ENCODE results near the gene ZBTB18.

ZBTB18 gene

GRCh38 chr1:244082969-244083368 lies 31.9 kb downstream of the ZBTB18 start:
- no peak for FAIRE-seq
- DNase-seq (ENCODE audit: insufficient read length, low spot score) = no peak
- TF ChIP-seq POLR2AphosphoS5 (IDR thresholded peaks at IDR 0.05; ENCODE audit: low read depth, low read length) (no peak), PAX5 (IDR thresholded peaks at IDR 0.05; ENCODE audit: insufficient read depth, low read length, severe bottlenecking) (no peak), POLR2A (IDR thresholded peaks at IDR 0.05; ENCODE audit: low read depth, low read length) (no peak), TAF1 (IDR thresholded peaks at IDR 0.05; ENCODE audit: low read depth, low read length) (no peak), POU2F2 (IDR thresholded peaks at IDR 0.05; ENCODE audit: low read depth, low read length) (no peak), SPI1 (IDR thresholded peaks at IDR 0.05; ENCODE audit: low read depth, low read length) (no peak)

DNA sequence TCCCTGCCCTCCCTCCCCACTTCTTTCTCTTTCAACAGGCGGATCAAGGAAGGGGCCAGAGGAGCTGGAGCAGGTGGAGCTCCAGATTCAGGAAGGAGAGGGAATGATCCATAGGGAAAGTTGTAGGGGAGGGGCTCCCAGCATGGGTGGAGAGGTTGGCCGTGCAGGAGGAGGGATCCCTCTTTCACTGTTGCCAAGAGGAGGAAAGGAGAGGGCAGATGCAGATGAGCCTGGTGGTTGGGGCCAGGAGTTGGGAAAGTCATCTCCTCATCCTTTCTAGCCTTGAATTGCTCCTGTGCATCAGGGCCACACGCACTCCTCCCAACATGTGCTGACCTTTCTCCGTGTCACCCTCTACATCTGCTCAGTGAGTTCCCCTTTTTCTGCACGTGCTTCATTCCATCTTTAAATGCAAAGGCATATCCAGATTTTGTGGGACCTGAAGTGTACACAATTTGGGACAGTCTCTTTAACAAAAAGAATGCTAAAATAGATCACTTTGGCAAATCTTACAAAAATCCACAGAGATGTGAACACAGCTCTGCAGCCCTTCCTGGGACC lies 32.4 kb downstream of the ZBTB18 start:
- no peak for FAIRE-seq
- DNase-seq (ENCODE audit: insufficient read length, low spot score) = no peak
- no peak for TF ChIP-seq SPI1 (IDR thresholded peaks at IDR 0.05; ENCODE audit: low read depth, low read length)
- no peak for TF ChIP-seq TAF1 (IDR thresholded peaks at IDR 0.05; ENCODE audit: low read depth, low read length)
- no peak for TF ChIP-seq POU2F2 (IDR thresholded peaks at IDR 0.05; ENCODE audit: low read depth, low read length)
- no peak for TF ChIP-seq PAX5 (IDR thresholded peaks at IDR 0.05; ENCODE audit: insufficient read depth, low read length, severe bottlenecking)
- no peak for TF ChIP-seq POLR2A (IDR thresholded peaks at IDR 0.05; ENCODE audit: low read depth, low read length)
- TF ChIP-seq POLR2AphosphoS5 (IDR thresholded peaks at IDR 0.05; ENCODE audit: low read depth, low read length) = no peak

- TF ChIP-seq POU2F2 (IDR thresholded peaks at IDR 0.05; ENCODE audit: low read depth, low read length) (no peak), TAF1 (IDR thresholded peaks at IDR 0.05; ENCODE audit: low read depth, low read length) (no peak), PAX5 (IDR thresholded peaks at IDR 0.05; ENCODE audit: insufficient read depth, low read length, severe bottlenecking) (no peak), POLR2A (IDR thresholded peaks at IDR 0.05; ENCODE audit: low read depth, low read length) (no peak), POLR2AphosphoS5 (IDR thresholded peaks at IDR 0.05; ENCODE audit: low read depth, low read length) (no peak)
- FAIRE-seq = no peak
- DNase-seq (ENCODE audit: insufficient read length, low spot score) = no peak
Measured at GRCh38 chr1:244084763-244085162, 33.7 kb downstream of the ZBTB18 start.

- no peak for DNase-seq (ENCODE audit: insufficient read length, low spot score)
- FAIRE-seq = no peak
Measured at GRCh38 chr1:244085891-244086290, 34.8 kb downstream of the ZBTB18 start.

GRCh38 chr1:244087021-244087560 lies 36.0 kb downstream of the ZBTB18 start:
- DNase-seq (ENCODE audit: insufficient read length, low spot score) (no peak), FAIRE-seq (no peak)
- TF ChIP-seq TAF1 (IDR thresholded peaks at IDR 0.05; ENCODE audit: low read depth, low read length) (no peak), POLR2AphosphoS5 (IDR thresholded peaks at IDR 0.05; ENCODE audit: low read depth, low read length) (no peak), PAX5 (IDR thresholded peaks at IDR 0.05; ENCODE audit: insufficient read depth, low read length, severe bottlenecking) (no peak), POLR2A (IDR thresholded peaks at IDR 0.05; ENCODE audit: low read depth, low read length) (no peak)

More at GRCh38 chr1:244085891-244086290, 34.8 kb downstream of the ZBTB18 start:
- TF ChIP-seq PAX5 (IDR thresholded peaks at IDR 0.05; ENCODE audit: insufficient read depth, low read length, severe bottlenecking) (no peak), POU2F2 (IDR thresholded peaks at IDR 0.05; ENCODE audit: low read depth, low read length) (no peak), POLR2AphosphoS5 (IDR thresholded peaks at IDR 0.05; ENCODE audit: low read depth, low read length) (no peak), TAF1 (IDR thresholded peaks at IDR 0.05; ENCODE audit: low read depth, low read length) (no peak), POLR2A (IDR thresholded peaks at IDR 0.05; ENCODE audit: low read depth, low read length) (no peak), SPI1 (IDR thresholded peaks at IDR 0.05; ENCODE audit: low read depth, low read length) (no peak)

DNA sequence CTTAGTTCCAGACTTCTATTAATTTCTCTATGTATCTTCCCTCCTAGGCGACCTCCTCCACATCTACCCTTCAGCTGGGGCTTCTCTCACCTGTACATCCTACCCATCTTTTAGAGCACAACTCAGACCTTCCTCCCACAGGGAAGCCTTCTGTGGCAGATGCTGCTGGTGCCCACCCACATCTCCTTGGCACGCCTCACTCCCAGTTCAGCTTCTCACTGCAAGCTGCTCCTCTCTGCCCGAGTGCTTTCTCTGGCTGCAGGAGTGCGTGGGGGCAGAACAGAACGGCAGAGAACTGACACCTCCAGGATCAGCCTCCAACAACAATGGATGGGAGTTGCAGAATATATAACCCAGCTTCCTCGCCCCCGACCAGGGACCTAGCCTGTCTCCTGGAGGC lies 36.5 kb downstream of the ZBTB18 start:
- DNase-seq (ENCODE audit: insufficient read length, low spot score) (no peak), FAIRE-seq (no peak)
- TF ChIP-seq POU2F2 (IDR thresholded peaks at IDR 0.05; ENCODE audit: low read depth, low read length) (no peak), PAX5 (IDR thresholded peaks at IDR 0.05; ENCODE audit: insufficient read depth, low read length, severe bottlenecking) (no peak), SPI1 (IDR thresholded peaks at IDR 0.05; ENCODE audit: low read depth, low read length) (no peak), POLR2AphosphoS5 (IDR thresholded peaks at IDR 0.05; ENCODE audit: low read depth, low read length) (no peak), POLR2A (IDR thresholded peaks at IDR 0.05; ENCODE audit: low read depth, low read length) (no peak), TAF1 (IDR thresholded peaks at IDR 0.05; ENCODE audit: low read depth, low read length) (no peak)

GRCh38 chr1:244088161-244088560 lies 37.1 kb downstream of the ZBTB18 start:
- FAIRE-seq = no peak
- TF ChIP-seq TAF1 (IDR thresholded peaks at IDR 0.05; ENCODE audit: low read depth, low read length) = no peak
- DNase-seq (ENCODE audit: insufficient read length, low spot score) = no peak

GRCh38 chr1:244089561-244089960 lies 38.5 kb downstream of the ZBTB18 start:
- no peak for FAIRE-seq
- TF ChIP-seq TAF1 (IDR thresholded peaks at IDR 0.05; ENCODE audit: low read depth, low read length) = no peak
- no peak for TF ChIP-seq PAX5 (IDR thresholded peaks at IDR 0.05; ENCODE audit: insufficient read depth, low read length, severe bottlenecking)
- no peak for TF ChIP-seq POLR2AphosphoS5 (IDR thresholded peaks at IDR 0.05; ENCODE audit: low read depth, low read length)
- no peak for TF ChIP-seq POU2F2 (IDR thresholded peaks at IDR 0.05; ENCODE audit: low read depth, low read length)
- TF ChIP-seq SPI1 (IDR thresholded peaks at IDR 0.05; ENCODE audit: low read depth, low read length) = no peak
- TF ChIP-seq POLR2A (IDR thresholded peaks at IDR 0.05; ENCODE audit: low read depth, low read length) = no peak
- DNase-seq (ENCODE audit: insufficient read length, low spot score) = no peak

DNA sequence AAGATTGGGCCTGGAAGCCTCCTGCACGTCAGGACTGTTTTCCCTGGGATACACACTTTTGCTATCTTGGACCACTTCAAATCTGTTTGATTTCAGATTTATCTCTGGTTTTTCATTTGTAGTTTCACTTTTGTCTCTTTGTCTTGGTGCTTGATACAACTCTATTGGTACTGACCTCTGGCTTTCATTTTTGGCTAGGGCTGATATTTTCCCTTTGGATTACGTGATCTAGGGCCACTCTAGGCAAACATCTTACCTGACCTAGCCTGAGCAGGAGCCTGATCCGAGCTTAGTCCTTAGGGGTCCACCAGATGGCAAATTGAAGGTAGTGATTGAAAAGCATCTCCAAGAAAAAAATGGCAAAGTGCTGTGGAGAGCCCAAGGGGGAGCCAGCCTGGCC lies 39.6 kb downstream of the ZBTB18 start:
- DNase-seq (ENCODE audit: insufficient read length, low spot score) = no peak
- FAIRE-seq = no peak
- TF ChIP-seq PAX5 (IDR thresholded peaks at IDR 0.05; ENCODE audit: insufficient read depth, low read length, severe bottlenecking) (no peak), POLR2AphosphoS5 (IDR thresholded peaks at IDR 0.05; ENCODE audit: low read depth, low read length) (no peak), POLR2A (IDR thresholded peaks at IDR 0.05; ENCODE audit: low read depth, low read length) (no peak), TAF1 (IDR thresholded peaks at IDR 0.05; ENCODE audit: low read depth, low read length) (no peak), SPI1 (IDR thresholded peaks at IDR 0.05; ENCODE audit: low read depth, low read length) (no peak), POU2F2 (IDR thresholded peaks at IDR 0.05; ENCODE audit: low read depth, low read length) (no peak)

GRCh38 chr1:244092293-244092963 lies 41.3 kb downstream of the ZBTB18 start:
- FAIRE-seq = no peak
- TF ChIP-seq SPI1 (IDR thresholded peaks at IDR 0.05; ENCODE audit: low read depth, low read length) (no peak), POU2F2 (IDR thresholded peaks at IDR 0.05; ENCODE audit: low read depth, low read length) (no peak), POLR2A (IDR thresholded peaks at IDR 0.05; ENCODE audit: low read depth, low read length) (no peak)
- no peak for DNase-seq (ENCODE audit: insufficient read length, low spot score)

Data from GM12891 (cell line).